Activated T-cell treated with anti-CD3 and anti-CD28 coated beads, Interleukin-2, amount 50 U/mL, for 4 hours (primary cell): ENCODE results near the gene PELI1. TPM values are rescaled to one million over a fixed set of nuclear protein-coding genes. Genes with fewer than 3 reads are reported as not detected.

Source experiments
- ATAC-seq, 2 donors: fragments of 200-7000 bp; cut with Tn5 transposase; one replicate each; pipeline ENCODE4 v1.10.0; 2021
- DNase-seq: peaks from one replicate; pipeline ENCODE4 v3.0.0-alpha.2; 2020
- H3K27me3 Mint-ChIP-seq: one replicate; pipeline ENCODE4 v1.8.0; 2021; ENCODE audit warnings: low read depth, mixed read lengths
- H3K36me3 Mint-ChIP-seq: one replicate; pipeline ENCODE4 v1.8.0; 2022; ENCODE audit warnings: mixed read lengths; ENCODE audit not compliant: insufficient read depth
- H3K4me1 Mint-ChIP-seq: one replicate; pipeline ENCODE4 v1.8.0; 2021; ENCODE audit warnings: low read depth, mixed read lengths
- H3K4me3 Mint-ChIP-seq: one replicate; pipeline ENCODE4 v1.8.0; 2021; ENCODE audit warnings: mild to moderate bottlenecking, moderate library complexity, mixed read lengths
- H3K9me3 Mint-ChIP-seq: one replicate; pipeline ENCODE4 v1.8.0; 2021; ENCODE audit warnings: mixed read lengths
- total RNA-seq, 3 donors: library from RNA; stranded (reverse); gene quantifications; one replicate each; pipeline ENCODE4 v1.2.1, GENCODE V29; 2021

The PELI1 gene
- total RNA-seq, 3 donors from 2014 or later: 49.0 to 71.8 (median 68.1) TPM

GRCh38 chr2:64140665-64141200 is 3.5 kb downstream of the PELI1 start:
- Mint-ChIP-seq H3K4me1 (peaks cover 58% of the 10 kb centered on the region), H3K9me3 (no peaks in the 10 kb centered on the region), H3K27me3 (no peaks in the 10 kb centered on the region), H3K36me3 (peaks cover 41% of the 10 kb centered on the region), H3K4me3 (peak overlapping the region; percentile 79)
- no peak for ATAC-seq
- DNase-seq: no peak

GRCh38 chr2:64139956-64140355 is 4.3 kb downstream of the PELI1 start:
- no peak for ATAC-seq
- Mint-ChIP-seq H3K4me1 (peaks cover 66% of the 10 kb centered on the region), H3K4me3 (peak overlapping the region; percentile 79), H3K9me3 (no peaks in the 10 kb centered on the region), H3K27me3 (no peaks in the 10 kb centered on the region), H3K36me3 (peaks cover 44% of the 10 kb centered on the region)
- no peak for DNase-seq

- Mint-ChIP-seq H3K36me3 (peaks cover 51% of the 10 kb centered on the region), H3K9me3 (no peaks in the 10 kb centered on the region), H3K4me3 (peak overlapping the region; percentile 34), H3K4me1 (peaks cover 85% of the 10 kb centered on the region), H3K27me3 (no peaks in the 10 kb centered on the region)
- DNase-seq (no peak), ATAC-seq (no peak)
Observed at GRCh38 chr2:64137996-64138395, 6.2 kb downstream of the PELI1 start.

GRCh38 chr2:64137567-64137966 is 6.7 kb downstream of the PELI1 start:
- no peak for ATAC-seq
- H3K36me3 Mint-ChIP-seq: peaks cover 52% of the 10 kb centered on the region
- H3K9me3 Mint-ChIP-seq: no peaks in the 10 kb centered on the region
- no peaks in the 10 kb centered on the region for H3K27me3 Mint-ChIP-seq
- H3K4me3 Mint-ChIP-seq: no peak overlapping the region
- H3K4me1 Mint-ChIP-seq: peaks cover 88% of the 10 kb centered on the region
- no peak for DNase-seq

- Mint-ChIP-seq H3K4me1 (peaks cover 88% of the 10 kb centered on the region), H3K4me3 (peak overlapping the region; percentile 53), H3K9me3 (no peaks in the 10 kb centered on the region), H3K27me3 (no peaks in the 10 kb centered on the region), H3K36me3 (peaks cover 51% of the 10 kb centered on the region)
- ATAC-seq (peak; percentile 45 to 52), DNase-seq (no peak)
Observed at GRCh38 chr2:64135421-64135820, 8.8 kb downstream of the PELI1 start.

- ATAC-seq: no peak
- H3K4me3 Mint-ChIP-seq: peak overlapping the region; percentile 53
- H3K9me3 Mint-ChIP-seq: no peaks in the 10 kb centered on the region
- H3K27me3 Mint-ChIP-seq: no peaks in the 10 kb centered on the region
- DNase-seq: no peak
- H3K4me1 Mint-ChIP-seq: peaks cover 89% of the 10 kb centered on the region
- peaks cover 51% of the 10 kb centered on the region for H3K36me3 Mint-ChIP-seq
Observed at GRCh38 chr2:64134813-64135212, 9.4 kb downstream of the PELI1 start.

GRCh38 chr2:64133828-64134227 is 10.4 kb downstream of the PELI1 start:
- Mint-ChIP-seq H3K9me3 (no peaks in the 10 kb centered on the region), H3K27me3 (no peaks in the 10 kb centered on the region), H3K4me3 (no peak overlapping the region), H3K36me3 (peaks cover 50% of the 10 kb centered on the region), H3K4me1 (peaks cover 88% of the 10 kb centered on the region)
- peak; percentile 74 to 77 for ATAC-seq
- DNase-seq: no peak

GRCh38 chr2:64133354-64133753 is 10.9 kb downstream of the PELI1 start:
- peaks cover 45% of the 10 kb centered on the region for H3K36me3 Mint-ChIP-seq
- H3K4me1 Mint-ChIP-seq: peaks cover 88% of the 10 kb centered on the region
- peak overlapping the region; percentile 55 for H3K4me3 Mint-ChIP-seq
- ATAC-seq: peak; percentile 8 to 21
- H3K9me3 Mint-ChIP-seq: no peaks in the 10 kb centered on the region
- H3K27me3 Mint-ChIP-seq: no peaks in the 10 kb centered on the region
- DNase-seq: no peak

GRCh38 chr2:64130333-64130732 is 13.9 kb downstream of the PELI1 start:
- ATAC-seq: no peak
- H3K4me3 Mint-ChIP-seq: no peak overlapping the region
- no peaks in the 10 kb centered on the region for H3K27me3 Mint-ChIP-seq
- no peaks in the 10 kb centered on the region for H3K9me3 Mint-ChIP-seq
- DNase-seq: no peak
- H3K4me1 Mint-ChIP-seq: peaks cover 82% of the 10 kb centered on the region
- peaks cover 34% of the 10 kb centered on the region for H3K36me3 Mint-ChIP-seq

GRCh38 chr2:64128943-64129391 is 15.3 kb downstream of the PELI1 start:
- H3K36me3 Mint-ChIP-seq: peaks cover 33% of the 10 kb centered on the region
- peak overlapping the region; percentile 45 for H3K4me3 Mint-ChIP-seq
- ATAC-seq (peak; percentile 43 to 44), DNase-seq (no peak)
- peaks cover 80% of the 10 kb centered on the region for H3K4me1 Mint-ChIP-seq
- H3K27me3 Mint-ChIP-seq: no peaks in the 10 kb centered on the region
- peaks cover 1% of the 10 kb centered on the region for H3K9me3 Mint-ChIP-seq

GRCh38 chr2:64128406-64128805 is 15.8 kb downstream of the PELI1 start:
- H3K4me1 Mint-ChIP-seq: peaks cover 80% of the 10 kb centered on the region
- no peaks in the 10 kb centered on the region for H3K27me3 Mint-ChIP-seq
- H3K36me3 Mint-ChIP-seq: peaks cover 37% of the 10 kb centered on the region
- H3K9me3 Mint-ChIP-seq: peaks cover 6% of the 10 kb centered on the region
- DNase-seq: no peak
- H3K4me3 Mint-ChIP-seq: peak overlapping the region; percentile 45
- no peak for ATAC-seq

GRCh38 chr2:64127119-64127518 is 17.1 kb downstream of the PELI1 start:
- Mint-ChIP-seq H3K4me3 (no peak overlapping the region), H3K4me1 (peaks cover 76% of the 10 kb centered on the region), H3K27me3 (no peaks in the 10 kb centered on the region), H3K9me3 (peaks cover 6% of the 10 kb centered on the region), H3K36me3 (peaks cover 32% of the 10 kb centered on the region)
- DNase-seq: no peak
- no peak for ATAC-seq

- Mint-ChIP-seq H3K27me3 (no peaks in the 10 kb centered on the region), H3K4me3 (no peak overlapping the region), H3K9me3 (peaks cover 6% of the 10 kb centered on the region), H3K4me1 (peaks cover 74% of the 10 kb centered on the region), H3K36me3 (peaks cover 30% of the 10 kb centered on the region)
- ATAC-seq (no peak), DNase-seq (no peak)
Observed at GRCh38 chr2:64126601-64127000, 17.6 kb downstream of the PELI1 start.

GRCh38 chr2:64124571-64124970 is 19.6 kb downstream of the PELI1 start:
- Mint-ChIP-seq H3K9me3 (peaks cover 6% of the 10 kb centered on the region), H3K36me3 (peaks cover 30% of the 10 kb centered on the region), H3K4me1 (peaks cover 73% of the 10 kb centered on the region), H3K4me3 (no peak overlapping the region), H3K27me3 (no peaks in the 10 kb centered on the region)
- DNase-seq: no peak
- ATAC-seq: no peak

GRCh38 chr2:64124168-64124567 is 20.1 kb downstream of the PELI1 start:
- Mint-ChIP-seq H3K4me3 (no peak overlapping the region), H3K36me3 (peaks cover 30% of the 10 kb centered on the region), H3K27me3 (no peaks in the 10 kb centered on the region), H3K4me1 (peaks cover 75% of the 10 kb centered on the region), H3K9me3 (peaks cover 6% of the 10 kb centered on the region)
- ATAC-seq (no peak), DNase-seq (no peak)
